SK-N-SH treated with all-trans-retinoic acid at 6 μM for 48 hours (cell line): ENCODE measurements around the gene YPEL5.

ENCODE experiments used
- ATAC-seq: fragments of 200-7000 bp; cut with Tn5 transposase; 3 replicates; pipeline ENCODE4 v1.9.1; 2020; ENCODE audit warnings: mild to moderate bottlenecking, moderate library complexity
- ARNTL ChIP-seq: fragments of 450-650 bp; formaldehyde crosslinking; IDR thresholded peaks from 2 replicates; pipeline ENCODE4 v1.5.0; 2020; ENCODE audit warnings: low read depth, mild to moderate bottlenecking, moderate library complexity, borderline replicate concordance
- BACH2 ChIP-seq: fragments of 250-450 bp; sonication (Bioruptor Pico); IDR thresholded peaks from 2 replicates; pipeline ENCODE4 v1.9.0; 2021; ENCODE audit warnings: mild to moderate bottlenecking, borderline replicate concordance
- CREB5 ChIP-seq: fragments of 250-450 bp; sonication (Bioruptor Pico); IDR thresholded peaks from 2 replicates; pipeline ENCODE4 v1.5.1; 2020; ENCODE audit warnings: low read depth, mild to moderate bottlenecking, moderate library complexity
- CSDC2 ChIP-seq: fragments of 250-450 bp; sonication (Bioruptor Pico); IDR thresholded peaks from 2 replicates; pipeline ENCODE4 v1.5.0; 2020; ENCODE audit warnings: mild to moderate bottlenecking, moderate library complexity
- ESRRG ChIP-seq: fragments of 250-450 bp; sonication (Bioruptor Pico); IDR thresholded peaks from 2 replicates; pipeline ENCODE4 v1.6.1; 2021; ENCODE audit warnings: mild to moderate bottlenecking
- GLIS3 ChIP-seq: fragments of 250-450 bp; sonication (Bioruptor Pico); IDR thresholded peaks from 2 replicates; pipeline ENCODE4 v1.5.0; 2020; ENCODE audit warnings: mild to moderate bottlenecking, moderate library complexity
- POU6F1 ChIP-seq: fragments of 250-450 bp; sonication (Bioruptor Pico); IDR thresholded peaks from 2 replicates; pipeline ENCODE4 v1.8.0; 2021; ENCODE audit warnings: low read depth, mild to moderate bottlenecking, moderate library complexity, borderline replicate concordance
- PPARA ChIP-seq: fragments of 250-450 bp; sonication (Bioruptor Pico); IDR thresholded peaks from 2 replicates; pipeline ENCODE4 v1.5.0; 2020; ENCODE audit warnings: mild to moderate bottlenecking, borderline replicate concordance
- RARB ChIP-seq: fragments of 250-450 bp; sonication (Bioruptor Pico); IDR thresholded peaks from 2 replicates; pipeline ENCODE4 v1.8.0; 2021; ENCODE audit warnings: mild to moderate bottlenecking, moderate library complexity
- SNAI2 ChIP-seq: fragments of 250-450 bp; sonication (Bioruptor Pico); IDR thresholded peaks from 2 replicates; pipeline ENCODE4 v1.5.0; 2020; ENCODE audit warnings: mild to moderate bottlenecking, moderate library complexity
- TCF4 ChIP-seq: fragments of 250-450 bp; sonication (Bioruptor Pico); IDR thresholded peaks from 2 replicates; pipeline ENCODE4 v1.8.0; 2021; ENCODE audit warnings: mild to moderate bottlenecking, moderate library complexity, borderline replicate concordance
- TOX ChIP-seq: fragments of 250-450 bp; sonication (Bioruptor Pico); IDR thresholded peaks from 2 replicates; pipeline ENCODE4 v1.8.0; 2021; ENCODE audit warnings: mild to moderate bottlenecking, moderate library complexity, borderline replicate concordance
- TSHZ2 ChIP-seq: fragments of 250-450 bp; sonication (Bioruptor Pico); IDR thresholded peaks from 2 replicates; pipeline ENCODE4 v1.5.0; 2020; ENCODE audit warnings: mild to moderate bottlenecking, moderate library complexity
- ZC3H10 ChIP-seq: fragments of 250-450 bp; sonication (Bioruptor Pico); IDR thresholded peaks from 2 replicates; pipeline ENCODE4 v1.5.1; 2021; ENCODE audit warnings: mild to moderate bottlenecking, moderate library complexity
- ZFP3 ChIP-seq: fragments of 250-450 bp; sonication (Bioruptor Pico); IDR thresholded peaks from 2 replicates; pipeline ENCODE4 v1.5.0; 2020; ENCODE audit warnings: mild to moderate bottlenecking, moderate library complexity
- ZNF565 ChIP-seq: fragments of 450-650 bp; formaldehyde crosslinking; conservative IDR thresholded peaks from 2 replicates; pipeline ENCODE4 v1.5.0; 2020; ENCODE audit warnings: low read depth, mild to moderate bottlenecking, moderate library complexity
- ZNF8 ChIP-seq: fragments of 450-650 bp; formaldehyde crosslinking; IDR thresholded peaks from 2 replicates; pipeline ENCODE4 v1.5.0; 2020; ENCODE audit warnings: mild to moderate bottlenecking, moderate library complexity
- TF ChIP-seq, protein P1 (sequence below): fragments of 250-450 bp; sonication (Bioruptor Pico); IDR thresholded peaks from 2 replicates; pipeline ENCODE4 v1.8.0; 2020; ENCODE audit warnings: mild to moderate bottlenecking, moderate library complexity, borderline replicate concordance

YPEL5 gene

GRCh38 chr2:30108192-30108591 lies 38.6 kb upstream of the YPEL5 start (continued):
- TF ChIP-seq CREB5 (CRISPR knock-in tag) (no peak), GLIS3 (CRISPR knock-in tag) (no peak), CSDC2 (CRISPR knock-in tag) (no peak), ZFP3 (no peak)

DNA sequence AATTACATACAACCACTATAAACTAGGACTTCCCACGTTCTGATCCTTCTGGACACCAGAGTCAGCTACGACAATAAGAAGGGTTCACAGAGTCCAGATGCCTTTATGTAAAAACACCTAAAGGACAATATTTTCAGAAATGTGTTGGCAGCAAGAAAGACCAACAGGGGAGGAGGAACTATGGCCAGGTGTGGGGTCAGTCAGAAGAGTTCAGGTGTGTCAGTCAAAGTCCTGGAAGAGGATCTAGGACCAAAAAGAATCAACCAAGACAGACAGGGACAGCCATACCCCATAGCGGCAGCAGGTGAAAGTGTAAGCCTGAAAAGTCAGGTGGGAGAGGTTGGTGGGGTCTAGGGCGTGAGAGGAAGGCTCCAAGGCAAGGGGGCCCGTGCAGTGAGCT lies 38.0 kb upstream of the YPEL5 start:
- ATAC-seq = no peak
- TF ChIP-seq POU6F1 (no peak), BACH2 (CRISPR knock-in tag) (no peak)
- TF ChIP-seq, protein P1, sequence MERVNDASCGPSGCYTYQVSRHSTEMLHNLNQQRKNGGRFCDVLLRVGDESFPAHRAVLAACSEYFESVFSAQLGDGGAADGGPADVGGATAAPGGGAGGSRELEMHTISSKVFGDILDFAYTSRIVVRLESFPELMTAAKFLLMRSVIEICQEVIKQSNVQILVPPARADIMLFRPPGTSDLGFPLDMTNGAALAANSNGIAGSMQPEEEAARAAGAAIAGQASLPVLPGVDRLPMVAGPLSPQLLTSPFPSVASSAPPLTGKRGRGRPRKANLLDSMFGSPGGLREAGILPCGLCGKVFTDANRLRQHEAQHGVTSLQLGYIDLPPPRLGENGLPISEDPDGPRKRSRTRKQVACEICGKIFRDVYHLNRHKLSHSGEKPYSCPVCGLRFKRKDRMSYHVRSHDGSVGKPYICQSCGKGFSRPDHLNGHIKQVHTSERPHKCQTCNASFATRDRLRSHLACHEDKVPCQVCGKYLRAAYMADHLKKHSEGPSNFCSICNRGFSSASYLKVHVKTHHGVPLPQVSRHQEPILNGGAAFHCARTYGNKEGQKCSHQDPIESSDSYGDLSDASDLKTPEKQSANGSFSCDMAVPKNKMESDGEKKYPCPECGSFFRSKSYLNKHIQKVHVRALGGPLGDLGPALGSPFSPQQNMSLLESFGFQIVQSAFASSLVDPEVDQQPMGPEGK (CRISPR knock-in tag) = no peak

DNA sequence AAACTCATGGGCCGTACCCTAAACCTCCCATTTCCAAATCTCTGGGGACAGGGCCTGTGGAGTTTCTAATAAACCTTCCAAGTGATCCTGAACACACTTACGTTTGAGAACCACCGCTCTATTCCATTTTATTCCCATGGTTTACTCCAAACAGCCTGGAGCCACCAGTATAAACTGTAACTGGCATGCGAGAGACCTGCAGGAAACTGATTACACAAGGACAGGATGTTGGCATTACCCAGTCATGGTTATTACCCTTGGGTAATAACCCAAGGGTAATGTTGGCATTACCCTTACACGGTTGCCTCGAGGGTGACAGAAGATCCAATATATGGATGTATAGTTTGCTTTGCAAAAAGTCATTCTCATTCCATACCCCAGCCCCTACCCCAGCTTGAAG lies 37.0 kb upstream of the YPEL5 start:
- no peak for TF ChIP-seq ZNF565 (CRISPR knock-in tag)
- TF ChIP-seq GLIS3 (CRISPR knock-in tag) = no peak
- TF ChIP-seq ARNTL (CRISPR knock-in tag) = no peak
- no peak for TF ChIP-seq BACH2 (CRISPR knock-in tag)
- TF ChIP-seq TCF4 = no peak
- TF ChIP-seq, protein P1 (CRISPR knock-in tag) = no peak
- TF ChIP-seq ESRRG (CRISPR knock-in tag) = no peak
- TF ChIP-seq CSDC2 (CRISPR knock-in tag) = no peak
- TF ChIP-seq TOX (CRISPR knock-in tag) = no peak
- no peak for TF ChIP-seq SNAI2 (CRISPR knock-in tag)
- no peak for TF ChIP-seq POU6F1
- TF ChIP-seq ZNF8 (CRISPR knock-in tag) = no peak
- no peak for ATAC-seq

GRCh38 chr2:30110773-30111172 lies 36.0 kb upstream of the YPEL5 start:
- no peak for ATAC-seq
- TF ChIP-seq CSDC2 (CRISPR knock-in tag) = no peak
- TF ChIP-seq ZNF8 (CRISPR knock-in tag) = no peak
- TF ChIP-seq PPARA = no peak
- TF ChIP-seq ESRRG (CRISPR knock-in tag) = no peak
- no peak for TF ChIP-seq BACH2 (CRISPR knock-in tag)
- TF ChIP-seq, protein P1 (CRISPR knock-in tag) = no peak
- no peak for TF ChIP-seq RARB (CRISPR knock-in tag)
- no peak for TF ChIP-seq CREB5 (CRISPR knock-in tag)
- TF ChIP-seq TCF4 = no peak
- no peak for TF ChIP-seq POU6F1
- no peak for TF ChIP-seq GLIS3 (CRISPR knock-in tag)
- no peak for TF ChIP-seq TSHZ2
- no peak for TF ChIP-seq ZC3H10
